Caco-2 (cell line): ENCODE data around the gene KRTAP10-8. TPM values are rescaled to one million over a fixed set of nuclear protein-coding genes. Genes with fewer than 3 reads are reported as not detected.
"Not testable (repeated sequence)": the region's sequence is repeated elsewhere in the genome, so short reads cannot be mapped to it uniquely, and the experiment has no call there.

Experiments
- BruUV-seq: library from RNA; stranded (reverse); fragments of 400-500 nt; replicated peaks from 2 replicates; lab custom pipeline; 2021; lab: Mats Ljungman, UMichigan
- CTCF ChIA-PET: fragments of 300-600 bp; sonication (Branson Sonifier 250); formaldehyde crosslinking; loops from one replicate; lab custom pipeline; 2022; ENCODE audit warnings: antibody characterized with exemption; lab: Charles Lee
- POLR2A ChIA-PET: fragments of 300-600 bp; sonication (Branson Sonifier 250); formaldehyde crosslinking; loops from one replicate; lab custom pipeline; 2022; ENCODE audit warnings: antibody characterized with exemption; lab: Charles Lee
- DNase-seq, 2 experiments: peaks; one replicate each; pipeline versions ENCODE4 v3.0.0 to v3.0.0-alpha.2; 2020 to 2022
- H3K27me3 ChIP-seq: replicated peaks from 2 replicates; pipeline ENCODE4 v1.6.0; 2011; ENCODE audit warnings: low read length; ENCODE audit not compliant: control insufficient read depth, insufficient read depth
- H3K36me3 ChIP-seq: 2 replicates; pipeline ENCODE4 v1.5.1; 2011; ENCODE audit warnings: low read length; ENCODE audit not compliant: control insufficient read depth, insufficient read depth
- H3K4me1 ChIP-seq: fragments of 250-450 bp; sonication (Bioruptor Pico); 2 replicates; pipeline ENCODE4 v1.5.1; 2020; ENCODE audit warnings: mild to moderate bottlenecking
- H3K4me3 ChIP-seq: 2 replicates; pipeline ENCODE4 v1.5.1; 2011; ENCODE audit warnings: low read depth, mild to moderate bottlenecking, control low read depth, low read length
- H3K9me3 ChIP-seq: fragments of 250-450 bp; sonication (Bioruptor Pico); 2 replicates; pipeline ENCODE4 v1.5.1; 2020; ENCODE audit warnings: mild to moderate bottlenecking, moderate library complexity
- H3K27ac Mint-ChIP-seq: one replicate; pipeline ENCODE4 v1.8.0; 2022; ENCODE audit warnings: mixed read lengths; ENCODE audit not compliant: unreplicated experiment
- H3K27me3 Mint-ChIP-seq: one replicate; pipeline ENCODE4 v1.8.0; 2022; ENCODE audit warnings: mixed read lengths; ENCODE audit not compliant: insufficient read depth, unreplicated experiment
- H3K36me3 Mint-ChIP-seq: one replicate; pipeline ENCODE4 v1.8.0; 2022; ENCODE audit warnings: mild to moderate bottlenecking, mixed read lengths; ENCODE audit not compliant: insufficient read depth, unreplicated experiment
- H3K4me1 Mint-ChIP-seq: one replicate; pipeline ENCODE4 v1.8.0; 2022; ENCODE audit warnings: low read depth, mixed read lengths; ENCODE audit not compliant: unreplicated experiment
- H3K4me3 Mint-ChIP-seq: one replicate; pipeline ENCODE4 v1.8.0; 2022; ENCODE audit warnings: mild to moderate bottlenecking, moderate library complexity, mixed read lengths; ENCODE audit not compliant: unreplicated experiment
- H3K9me3 Mint-ChIP-seq: one replicate; pipeline ENCODE4 v1.8.0; 2022; ENCODE audit warnings: mixed read lengths; ENCODE audit not compliant: unreplicated experiment
- CTCF ChIP-seq, 2 experiments: fragments of 200-600 bp in 1 of 2; IDR thresholded peaks; 1 replicate in 1 of 2; 2 replicates in 1 of 2; pipeline versions ENCODE4 v1.5.1 to v1.8.0; 2011 to 2022; ENCODE audit warnings: antibody characterized with exemption in 1 of 2, control low read depth in 1 of 2, inconsistent platforms in 1 of 2, low read depth in 1 of 2, low read length in 1 of 2, mild to moderate bottlenecking in 1 of 2, moderate library complexity in 1 of 2; ENCODE audit not compliant: insufficient read depth in 1 of 2, severe bottlenecking in 1 of 2, unreplicated experiment in 1 of 2
- intact Hi-C: fragments of 100-400 bp; cut with micrococcal nuclease; formaldehyde crosslinking; loops from one replicate; pipeline ENCODE4 v1.10.0; 2022; ENCODE audit not compliant: unreplicated experiment
- total RNA-seq: library from RNA; stranded (reverse); gene quantifications from 2 replicates; pipeline ENCODE4 v1.2.3, GENCODE V29; 2022

Gene KRTAP10-8
- total RNA-seq, 1 experiment from 2014 or later: not detected

GRCh38 chr21:44603911-44604310 is 8.0 kb upstream of the KRTAP10-8 start:
- Histone ChIP-seq H3K27me3 (no peaks in the 10 kb centered on the region), H3K4me1 (no peaks in the 10 kb centered on the region), H3K36me3 (no peaks in the 10 kb centered on the region), H3K4me3 (no peak overlapping the region), H3K9me3 (no peaks in the 10 kb centered on the region)
- Mint-ChIP-seq H3K27me3 (peaks cover 6% of the 10 kb centered on the region), H3K4me3 (no peak overlapping the region), H3K4me1 (no peaks in the 10 kb centered on the region), H3K36me3 (no peaks in the 10 kb centered on the region), H3K27ac (no peak overlapping the region), H3K9me3 (peaks cover 7% of the 10 kb centered on the region)
- ChIA-PET POLR2A (no interaction called here), CTCF (no interaction called here)
- TF ChIP-seq CTCF (IDR thresholded peaks at IDR 0.05; ENCODE audit: insufficient read depth in 1 of 2, low read depth in 1 of 2, low read length in 1 of 2, severe bottlenecking in 1 of 2, unreplicated experiment in 1 of 2): no peak
- BruUV-seq: no TSS peak
- intact Hi-C loops: no loop called here
- DNase-seq: no peak

- no peaks in the 10 kb centered on the region for H3K27me3 ChIP-seq
- Mint-ChIP-seq H3K27ac (no peak overlapping the region), H3K9me3 (peaks cover 29% of the 10 kb centered on the region), H3K36me3 (no peaks in the 10 kb centered on the region), H3K4me3 (no peak overlapping the region), H3K27me3 (peaks cover 5% of the 10 kb centered on the region), H3K4me1 (no peaks in the 10 kb centered on the region)
- H3K9me3 ChIP-seq: 0 out of 2 replicates have a peak, but pooled peaks cover 5% of the 10 kb centered on the region
- TF ChIP-seq CTCF (IDR thresholded peaks at IDR 0.05; ENCODE audit: insufficient read depth in 1 of 2, low read depth in 1 of 2, low read length in 1 of 2, severe bottlenecking in 1 of 2, unreplicated experiment in 1 of 2): no peak
- no TSS peak for BruUV-seq
- intact Hi-C loops: no loop called here
- ChIA-PET CTCF (no interaction called here), POLR2A (no interaction called here)
- no peaks in the 10 kb centered on the region for H3K36me3 ChIP-seq
- no peak overlapping the region for H3K4me3 ChIP-seq
- DNase-seq: no peak
- H3K4me1 ChIP-seq: no peaks in the 10 kb centered on the region
Measured at GRCh38 chr21:44606495-44606894, 5.4 kb upstream of the KRTAP10-8 start.

DNA sequence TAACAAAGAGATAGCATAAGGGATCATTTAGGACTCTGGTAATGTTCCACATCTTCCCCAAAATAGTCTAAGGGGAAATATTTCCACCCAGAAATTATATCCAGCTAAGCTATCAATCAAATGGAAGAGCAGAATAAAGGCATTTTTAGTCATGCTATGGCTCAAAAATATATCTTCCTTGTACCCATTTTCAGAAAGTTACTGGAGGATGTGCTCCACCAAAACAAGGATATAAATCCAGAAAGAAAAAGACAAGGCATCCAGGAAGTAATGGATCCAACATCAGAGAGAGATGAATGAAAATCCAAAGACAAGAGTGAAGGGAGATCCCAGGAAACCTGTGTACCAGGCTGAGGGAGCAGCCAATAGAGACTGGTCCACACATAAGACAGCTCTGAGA is 2.7 kb upstream of the KRTAP10-8 start:
- Histone ChIP-seq H3K4me3 (no peak overlapping the region), H3K36me3 (no peaks in the 10 kb centered on the region), H3K27me3 (no peaks in the 10 kb centered on the region), H3K4me1 (no peaks in the 10 kb centered on the region), H3K9me3 (0 out of 2 replicates have a peak, but pooled peaks cover 5% of the 10 kb centered on the region)
- Mint-ChIP-seq H3K27me3 (peaks cover 3% of the 10 kb centered on the region), H3K27ac (no peak overlapping the region), H3K9me3 (peaks cover 41% of the 10 kb centered on the region), H3K4me3 (no peak overlapping the region), H3K36me3 (no peaks in the 10 kb centered on the region), H3K4me1 (no peaks in the 10 kb centered on the region)
- ChIA-PET CTCF (interaction anchor here (0.7 kb wide), 1 partner anchor 101 kb away, joined by 3 read pairs; no protein-coding TSS in a partner anchor), POLR2A (no interaction called here)
- no peak for DNase-seq
- intact Hi-C loops: no loop called here
- TF ChIP-seq CTCF (IDR thresholded peaks at IDR 0.05; ENCODE audit: insufficient read depth in 1 of 2, low read depth in 1 of 2, low read length in 1 of 2, severe bottlenecking in 1 of 2, unreplicated experiment in 1 of 2): no peak
- BruUV-seq: no TSS peak

GRCh38 chr21:44610157-44610843 is 1.6 kb upstream of the KRTAP10-8 start:
- H3K4me1 Mint-ChIP-seq, H3K4me3 ChIP-seq, DNase-seq, H3K4me3 Mint-ChIP-seq, H3K36me3 ChIP-seq, H3K27me3 Mint-ChIP-seq, intact Hi-C loops, H3K27ac Mint-ChIP-seq, H3K9me3 ChIP-seq, BruUV-seq, CTCF ChIA-PET, H3K36me3 Mint-ChIP-seq, H3K4me1 ChIP-seq, H3K27me3 ChIP-seq, POLR2A ChIA-PET: not testable (repeated sequence)
- peaks cover 41% of the 10 kb centered on the region for H3K9me3 Mint-ChIP-seq
